UCSD-AML1 (cell line): ENCODE results near the gene TFPT.
"Not testable (repeated sequence)": the region's sequence is repeated elsewhere in the genome, so short reads cannot be mapped to it uniquely, and the experiment has no call there.

Experiments used
- DNase-seq: peaks from one replicate; lab custom pipeline; 2025; ENCODE audit not compliant: unreplicated experiment; lab: John Stamatoyannopoulos, UW

Gene TFPT

GRCh38 chr19:54124393-54124792 lies 8.9 kb upstream of the TFPT start:
- DNase-seq = no peak

- DNase-seq = no peak
Measured at GRCh38 chr19:54123682-54124081, 8.2 kb upstream of the TFPT start.

DNA sequence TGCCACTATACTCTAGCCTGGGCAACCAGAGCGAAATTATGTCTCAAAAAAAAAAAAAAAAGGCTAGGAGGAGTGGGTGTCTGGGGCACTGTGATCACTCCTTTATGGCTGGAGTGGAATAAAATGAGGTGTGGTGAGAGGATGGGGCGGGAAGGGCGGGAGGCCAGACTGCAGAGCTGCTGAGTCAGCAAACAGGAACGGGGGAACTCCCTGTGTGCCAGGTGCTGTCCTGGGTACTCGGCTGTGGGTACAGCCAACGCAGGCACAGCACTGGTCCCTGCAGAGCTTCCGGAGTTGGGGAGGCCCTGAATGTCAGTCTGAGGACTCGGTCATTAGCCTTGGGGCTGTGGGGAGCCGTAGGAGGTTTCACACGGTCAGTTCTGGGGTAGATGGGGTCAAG lies 5.8 kb upstream of the TFPT start:
- no peak for DNase-seq

- peak; percentile 76 for DNase-seq
Measured at GRCh38 chr19:54114340-54115108, 933 bp downstream of the TFPT start.

DNA sequence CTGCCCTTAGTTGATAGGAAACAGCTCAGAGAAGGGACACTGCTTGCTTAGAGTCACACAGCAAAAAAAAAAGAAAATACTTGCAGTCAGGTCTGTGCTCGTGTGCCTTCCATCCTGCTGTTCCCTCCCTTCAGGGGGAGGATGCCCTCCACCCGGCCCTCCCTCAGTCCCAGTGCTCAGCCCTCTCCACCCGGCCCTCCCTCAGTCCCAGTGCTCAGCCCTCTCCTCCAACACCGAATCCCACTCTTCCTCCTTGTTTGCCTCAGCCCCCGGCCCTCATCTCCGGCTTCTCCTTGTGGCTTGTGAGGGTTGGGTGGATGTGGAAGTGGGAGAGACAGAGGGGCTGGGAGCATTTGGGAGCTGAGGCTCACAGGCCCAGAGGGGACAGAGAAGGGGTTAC lies 5.8 kb downstream of the TFPT start:
- no peak for DNase-seq

GRCh38 chr19:54108496-54108895 lies 7.0 kb downstream of the TFPT start:
- no peak for DNase-seq

GRCh38 chr19:54107876-54108490 lies 7.5 kb downstream of the TFPT start:
- DNase-seq = no peak

DNA sequence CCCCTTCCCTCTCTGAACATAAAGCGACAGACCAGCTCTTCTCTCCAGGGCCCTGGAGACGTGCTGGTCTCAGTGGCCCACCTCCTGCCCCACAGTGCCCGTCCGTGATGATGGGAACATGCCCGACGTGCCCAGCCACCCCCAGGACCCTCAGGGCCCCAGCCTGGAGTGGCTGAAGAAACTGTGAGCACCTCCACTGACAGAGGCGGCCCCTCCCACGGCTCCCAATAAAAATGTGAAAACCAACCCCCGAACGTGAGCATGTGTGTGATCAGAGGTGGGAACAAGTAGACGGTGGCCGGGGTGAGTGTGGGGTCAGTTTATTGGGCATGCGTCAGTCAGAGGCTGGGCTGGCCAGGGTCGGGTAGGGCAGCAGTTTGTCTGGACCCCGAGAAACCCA lies 8.7 kb downstream of the TFPT start:
- DNase-seq = no peak

GRCh38 chr19:54105796-54106195 lies 9.7 kb downstream of the TFPT start:
- DNase-seq = no peak

GRCh38 chr19:54104998-54105715 lies 10.3 kb downstream of the TFPT start:
- DNase-seq = no peak

DNA sequence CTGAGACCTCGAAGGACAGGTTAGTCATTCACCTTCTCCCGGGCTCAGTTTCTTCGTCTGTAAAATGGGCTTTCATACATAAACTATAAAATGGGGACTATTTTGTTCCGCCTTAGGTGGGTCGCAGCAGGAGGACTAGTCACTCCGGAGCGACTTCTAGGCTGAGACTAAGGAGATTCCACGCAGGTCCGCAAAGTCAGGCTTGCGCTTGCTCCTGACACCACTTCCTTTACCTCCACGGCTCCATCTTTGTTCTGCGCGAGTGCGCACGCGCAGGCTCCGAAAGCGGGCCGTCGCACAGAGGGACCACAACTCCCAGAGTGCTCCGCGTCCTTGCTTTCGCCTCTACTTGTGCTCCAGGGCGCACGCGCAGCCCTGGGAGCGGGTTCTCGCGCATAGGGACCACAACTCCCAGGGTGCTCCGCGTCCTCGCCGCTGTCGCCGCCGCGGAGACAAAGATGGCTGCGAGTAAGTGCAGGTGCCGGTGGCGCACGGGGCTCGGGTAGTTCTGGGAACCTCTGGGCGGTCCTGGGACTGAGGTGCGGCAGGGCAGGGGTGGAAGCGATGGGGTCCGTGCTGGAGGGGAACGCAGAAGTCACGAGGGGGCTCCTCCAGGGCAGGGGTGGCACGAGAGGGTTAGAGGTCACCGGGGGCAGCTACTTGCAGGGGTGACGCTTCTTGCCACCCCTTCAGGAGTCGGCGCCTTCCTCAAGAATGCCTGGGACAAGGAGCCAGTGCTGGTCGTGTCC lies 12.9 kb downstream of the TFPT start, which contains the start of gene NDUFA3:
TSS of gene NDUFA3 (plus strand) at position 435 of the 749 bp plus-strand sequence. CDS start at position 459, 24 bp downstream.
- DNase-seq = peak; percentile 99

GRCh38 chr19:54100561-54100960 lies 14.9 kb downstream of the TFPT start, which contains the start of gene OSCAR:
Gene OSCAR (minus strand): TSS chr19:54100803. CDS start chr19:54100792, 11 bp downstream.
- DNase-seq = peak; percentile 71

GRCh38 chr19:54099903-54100255 lies 15.6 kb downstream of the TFPT start:
- DNase-seq = not testable (repeated sequence)

DNA sequence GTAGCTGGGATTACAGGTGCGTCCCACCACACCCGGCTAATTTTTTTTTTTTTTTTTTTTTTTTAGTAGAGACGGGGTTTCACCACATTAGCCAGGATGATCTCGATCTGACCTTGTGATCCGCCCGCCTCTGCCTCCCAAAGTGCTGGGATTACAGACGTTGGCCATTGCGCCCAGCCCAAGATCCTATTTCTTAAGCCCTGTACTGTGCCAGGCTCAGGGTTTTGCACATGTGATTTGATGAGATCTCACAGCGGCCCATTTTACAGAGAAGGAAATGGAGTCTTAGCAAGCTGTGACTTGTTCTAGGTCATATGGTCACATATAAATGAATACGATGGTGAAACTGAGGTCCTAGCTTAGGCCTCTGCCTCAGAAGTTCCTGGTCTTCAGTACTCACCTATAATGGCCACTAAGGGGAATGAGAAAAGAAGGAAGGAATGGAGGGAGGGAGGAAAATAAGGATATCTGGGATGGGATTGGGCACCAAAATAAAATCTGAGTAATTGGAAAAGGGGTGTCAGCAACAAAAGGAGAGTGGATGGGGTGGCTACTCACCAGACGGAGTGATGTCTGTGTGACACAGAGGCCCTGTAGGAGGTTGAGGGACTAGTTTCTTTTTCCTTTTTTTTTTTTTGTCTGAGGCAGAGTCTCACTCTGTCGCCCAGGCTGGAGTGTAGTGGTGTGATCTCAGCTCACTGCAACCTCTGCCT lies 16.1 kb downstream of the TFPT start:
- no peak for DNase-seq

DNA sequence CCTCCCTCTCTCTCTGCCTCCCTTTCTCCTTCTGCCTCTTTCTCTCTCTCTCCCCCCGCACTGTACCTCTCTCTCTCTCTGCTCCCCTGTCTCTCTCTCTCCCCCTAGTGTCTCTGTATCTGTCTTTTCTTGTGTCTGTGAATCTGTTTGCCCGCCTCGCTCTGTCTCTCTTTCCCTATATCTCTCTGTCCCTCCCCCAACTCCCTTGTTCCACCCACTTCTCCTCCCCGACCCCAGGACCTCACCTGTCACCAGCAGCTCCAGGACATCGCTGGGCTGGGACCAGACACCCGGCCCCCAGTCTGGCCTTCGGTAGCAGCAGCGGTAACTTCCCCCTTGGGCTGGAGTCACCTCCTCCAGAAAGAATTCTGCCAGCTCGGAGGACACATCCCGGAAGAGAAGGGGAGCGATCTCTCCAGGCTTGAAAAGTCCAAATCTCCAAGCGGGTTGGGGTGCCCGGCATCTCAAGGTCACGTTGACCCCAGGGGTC lies 18.8 kb downstream of the TFPT start:
- peak; percentile 19 for DNase-seq

- not testable (repeated sequence) for DNase-seq
Measured at GRCh38 chr19:54095859-54096616, 19.4 kb downstream of the TFPT start.

GRCh38 chr19:54095136-54095858 lies 20.2 kb downstream of the TFPT start:
- no peak for DNase-seq

GRCh38 chr19:54094426-54095000 lies 20.9 kb downstream of the TFPT start:
- peak; percentile 38 for DNase-seq

- no peak for DNase-seq
Measured at GRCh38 chr19:54084410-54084809, 31.0 kb downstream of the TFPT start.
